ENCODE results near the gene PLXNC1. TPM values are rescaled to one million over a fixed set of nuclear protein-coding genes. Genes with fewer than 3 reads are reported as not detected.

Gene PLXNC1
- total and polyA plus RNA-seq, 2 of the 8 experiments (the other 6 are each of a cell fraction or from before 2014, with no cell fraction given) = 0.83 to 2.0 TPM

DNA sequence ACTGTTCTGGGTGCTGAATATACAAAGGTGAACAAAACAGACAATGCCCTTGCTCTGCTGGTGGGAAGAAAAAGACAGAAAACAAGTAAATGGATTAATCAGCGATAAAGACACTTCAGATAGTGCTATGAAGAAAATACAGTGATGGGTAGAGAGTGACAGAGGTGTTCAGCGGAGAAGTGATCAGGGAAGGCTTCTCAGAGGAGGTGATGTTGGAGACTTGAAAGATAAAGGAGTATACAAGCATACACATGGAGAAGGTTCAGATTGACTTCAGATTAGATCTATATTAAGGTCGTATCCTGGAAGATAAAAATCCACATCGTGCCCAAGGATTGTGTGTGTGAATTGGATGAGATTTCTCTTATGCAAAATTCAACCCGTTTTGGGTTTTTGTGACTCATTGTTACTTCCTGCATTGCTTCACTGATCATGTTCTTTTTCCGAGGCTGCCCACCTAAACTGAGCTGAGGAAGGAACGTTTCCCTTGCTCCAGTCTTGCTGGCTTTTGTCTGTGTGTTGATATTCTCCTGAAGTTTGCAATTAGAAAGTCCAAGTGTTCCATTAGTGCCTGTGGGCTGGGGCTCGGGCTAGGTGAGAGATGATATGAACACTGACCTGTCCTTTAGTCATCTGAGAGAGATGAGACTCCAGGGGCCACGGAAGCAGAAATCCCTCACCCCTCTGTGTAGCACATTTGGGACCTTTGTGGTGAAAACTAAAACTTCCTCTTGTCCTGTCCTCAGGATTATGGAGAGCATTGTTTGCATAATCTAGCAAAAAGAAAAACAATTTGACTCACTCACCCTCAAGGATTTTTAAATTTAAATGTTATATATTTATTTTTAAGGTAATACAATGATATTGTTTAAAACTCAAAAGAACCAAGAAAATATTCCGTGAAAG is 27.6 kb downstream of the PLXNC1 start (continued):
- TF ChIP-seq, protein P1, sequence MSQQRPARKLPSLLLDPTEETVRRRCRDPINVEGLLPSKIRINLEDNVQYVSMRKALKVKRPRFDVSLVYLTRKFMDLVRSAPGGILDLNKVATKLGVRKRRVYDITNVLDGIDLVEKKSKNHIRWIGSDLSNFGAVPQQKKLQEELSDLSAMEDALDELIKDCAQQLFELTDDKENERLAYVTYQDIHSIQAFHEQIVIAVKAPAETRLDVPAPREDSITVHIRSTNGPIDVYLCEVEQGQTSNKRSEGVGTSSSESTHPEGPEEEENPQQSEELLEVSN (IDR thresholded peaks at IDR 0.05) = no peak
